HG02938 (cell line): Measurements from ENCODE around the gene TGM3.

Source experiments
- ATAC-seq: cut with Tn5 transposase; IDR thresholded peaks from one replicate; pipeline ENCODE4 v1.9.1; 2021; ENCODE audit warnings: mild to moderate bottlenecking, moderate library complexity; ENCODE audit not compliant: unreplicated experiment

Gene TGM3

GRCh38 chr20:2283706-2284423 lies 11.9 kb upstream of the TGM3 start:
- no peak for ATAC-seq

GRCh38 chr20:2285193-2285592 lies 10.6 kb upstream of the TGM3 start:
- ATAC-seq, result no peak

DNA sequence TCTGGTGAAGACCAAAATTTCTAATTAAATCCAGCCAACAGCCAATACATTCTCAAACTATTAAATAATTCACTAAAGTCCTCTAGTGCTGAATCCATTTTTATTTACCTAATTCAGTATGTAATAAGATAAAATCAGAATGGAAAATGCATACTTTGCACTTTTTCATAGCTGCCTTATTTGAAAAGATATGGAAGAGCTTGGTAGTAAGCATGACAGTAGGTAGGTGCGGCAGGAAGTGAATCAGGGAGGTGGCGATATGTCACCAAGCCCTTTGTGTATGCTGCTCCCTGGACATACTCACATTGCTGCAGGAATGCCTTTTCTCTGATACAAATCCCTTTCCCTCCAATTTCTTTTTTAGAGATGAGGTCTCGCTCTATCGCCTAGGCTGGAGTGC lies 10.2 kb upstream of the TGM3 start:
- no peak for ATAC-seq

DNA sequence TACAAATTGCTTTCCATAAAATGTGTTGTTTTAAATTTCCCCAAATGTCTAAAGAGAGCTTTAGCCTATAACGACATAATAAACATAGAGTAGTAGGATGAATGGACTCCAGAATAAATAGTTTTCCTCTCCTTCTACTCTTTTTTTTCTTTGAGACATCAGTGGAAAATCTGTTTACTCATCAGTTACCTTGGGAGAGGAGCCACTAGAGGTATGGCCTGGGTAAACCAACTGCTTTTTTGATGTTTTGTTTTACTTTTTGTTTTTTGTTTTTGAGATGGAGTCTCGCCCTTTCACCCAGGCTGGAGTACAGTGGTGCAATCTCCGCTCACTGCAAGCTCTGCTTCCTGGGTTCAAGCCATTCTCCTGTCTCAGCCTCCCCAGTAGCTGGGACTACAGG lies 8.3 kb upstream of the TGM3 start:
- no peak for ATAC-seq

GRCh38 chr20:2289475-2289874 lies 6.3 kb upstream of the TGM3 start:
- ATAC-seq, result no peak

DNA sequence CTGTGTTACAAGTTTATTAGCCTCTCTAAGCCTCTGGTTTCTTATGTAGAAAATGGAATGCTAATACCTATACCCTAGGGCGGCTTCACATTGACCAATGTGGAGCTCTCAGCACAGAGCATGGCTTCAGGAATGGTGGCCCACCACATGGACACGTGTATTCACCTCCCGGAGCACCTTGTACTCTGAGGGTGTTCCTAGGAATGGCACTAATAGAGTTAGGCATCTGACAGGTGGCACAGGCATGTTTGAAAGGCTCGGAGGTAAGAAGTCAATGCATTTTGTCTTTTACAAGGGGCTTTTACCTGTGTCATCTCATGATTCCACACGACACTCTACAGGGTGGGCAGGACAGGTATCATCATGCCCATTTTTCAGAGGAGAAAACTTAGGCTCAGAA lies 5.3 kb upstream of the TGM3 start:
- ATAC-seq, result no peak

GRCh38 chr20:2292416-2293110 lies 3.2 kb upstream of the TGM3 start:
- ATAC-seq, result no peak

- ATAC-seq, result no peak
These were observed 2.3 kb upstream of the TGM3 start for GRCh38 chr20:2293486-2293885.

- ATAC-seq, result no peak
These were observed 1.8 kb upstream of the TGM3 start for GRCh38 chr20:2293971-2294370.

DNA sequence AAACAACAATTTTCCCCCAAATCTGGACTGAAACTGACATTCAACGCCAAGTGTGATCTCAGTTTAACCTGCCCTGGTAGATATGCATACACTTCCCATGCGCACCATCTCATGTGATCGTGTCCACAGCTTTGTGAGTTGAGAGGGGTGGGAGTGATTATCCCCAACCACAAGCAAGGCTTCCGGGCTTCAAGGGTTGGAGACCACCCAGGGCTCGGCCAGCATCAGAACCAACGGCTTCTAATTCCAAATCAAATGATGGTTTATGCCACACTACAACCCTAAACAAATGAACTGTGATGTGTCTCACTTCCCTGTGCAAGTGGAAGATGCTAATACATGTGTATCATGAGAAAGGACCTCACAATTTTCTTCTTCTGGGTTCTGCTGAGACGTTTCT lies 515 bp upstream of the TGM3 start:
- no peak for ATAC-seq

- no peak for ATAC-seq
These were observed 939 bp downstream of the TGM3 start for GRCh38 chr20:2296524-2297356.

GRCh38 chr20:2297357-2297728 lies 1.5 kb downstream of the TGM3 start:
- no peak for ATAC-seq

GRCh38 chr20:2298116-2298515 lies 2.3 kb downstream of the TGM3 start:
- no peak for ATAC-seq

DNA sequence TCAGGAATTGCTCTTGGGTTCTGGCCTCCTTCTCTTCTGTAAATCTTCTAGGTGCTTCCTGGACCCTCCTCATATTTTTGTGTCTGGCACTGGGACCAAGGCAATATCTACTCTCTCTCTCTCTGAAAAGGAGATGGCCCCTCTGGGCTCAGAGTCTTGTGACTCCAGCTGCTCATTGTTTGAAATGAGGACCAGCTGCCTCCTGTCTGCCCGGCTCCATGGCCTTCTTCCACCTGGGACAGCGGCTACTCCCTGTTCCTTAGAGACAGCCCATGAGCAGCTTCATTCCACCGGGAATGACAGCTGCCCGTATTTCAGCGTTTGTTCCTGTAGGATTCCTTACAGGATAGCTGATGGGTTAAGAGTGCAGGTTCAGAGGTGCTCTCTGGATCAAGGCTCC lies 2.9 kb downstream of the TGM3 start:
- no peak for ATAC-seq

- no peak for ATAC-seq
These were observed 3.5 kb downstream of the TGM3 start for GRCh38 chr20:2299301-2299700.

GRCh38 chr20:2300002-2300401 lies 4.2 kb downstream of the TGM3 start:
- ATAC-seq, result no peak

DNA sequence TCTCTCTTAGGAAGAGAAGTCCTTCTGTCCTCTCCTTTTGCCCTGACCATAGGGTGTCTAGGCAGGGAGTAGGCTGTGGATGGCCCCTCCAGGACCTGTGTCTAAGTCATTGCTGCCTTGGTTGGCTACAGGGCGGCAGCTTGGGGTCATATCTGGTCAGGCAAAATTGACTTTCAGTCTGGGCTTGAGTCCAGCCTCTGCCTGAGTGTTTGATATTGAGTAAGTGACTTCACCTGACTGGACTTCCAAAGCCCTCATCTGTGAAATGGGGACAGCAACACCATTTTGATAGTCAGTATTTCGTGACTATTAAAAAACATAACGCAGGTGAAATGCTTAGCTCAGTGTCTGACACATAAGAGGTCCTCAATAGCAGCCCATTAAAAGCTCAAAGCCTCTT lies 4.6 kb downstream of the TGM3 start:
- ATAC-seq, result no peak

DNA sequence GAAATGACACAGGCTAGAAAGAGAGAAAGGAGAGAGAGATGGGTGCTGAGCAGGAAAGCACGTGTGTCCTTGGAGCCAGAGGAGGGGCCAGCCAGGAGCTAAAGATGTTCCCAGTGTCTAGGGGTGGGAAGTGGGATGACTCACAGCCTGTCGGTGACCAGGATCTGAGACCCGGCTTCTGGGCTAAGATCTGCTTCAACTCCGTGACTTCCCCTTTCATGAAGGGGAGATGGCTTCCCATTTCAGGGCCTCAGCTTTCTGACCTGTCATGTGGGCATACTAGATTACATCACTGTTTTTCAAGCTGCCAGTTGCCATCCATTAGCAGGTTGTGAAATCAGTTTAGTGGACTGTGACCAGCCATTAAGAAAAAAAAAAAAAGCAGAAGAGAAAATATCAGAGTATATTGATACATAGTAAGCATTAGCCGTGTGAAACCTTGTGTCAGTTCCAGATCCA lies 5.4 kb downstream of the TGM3 start:
- no peak for ATAC-seq

DNA sequence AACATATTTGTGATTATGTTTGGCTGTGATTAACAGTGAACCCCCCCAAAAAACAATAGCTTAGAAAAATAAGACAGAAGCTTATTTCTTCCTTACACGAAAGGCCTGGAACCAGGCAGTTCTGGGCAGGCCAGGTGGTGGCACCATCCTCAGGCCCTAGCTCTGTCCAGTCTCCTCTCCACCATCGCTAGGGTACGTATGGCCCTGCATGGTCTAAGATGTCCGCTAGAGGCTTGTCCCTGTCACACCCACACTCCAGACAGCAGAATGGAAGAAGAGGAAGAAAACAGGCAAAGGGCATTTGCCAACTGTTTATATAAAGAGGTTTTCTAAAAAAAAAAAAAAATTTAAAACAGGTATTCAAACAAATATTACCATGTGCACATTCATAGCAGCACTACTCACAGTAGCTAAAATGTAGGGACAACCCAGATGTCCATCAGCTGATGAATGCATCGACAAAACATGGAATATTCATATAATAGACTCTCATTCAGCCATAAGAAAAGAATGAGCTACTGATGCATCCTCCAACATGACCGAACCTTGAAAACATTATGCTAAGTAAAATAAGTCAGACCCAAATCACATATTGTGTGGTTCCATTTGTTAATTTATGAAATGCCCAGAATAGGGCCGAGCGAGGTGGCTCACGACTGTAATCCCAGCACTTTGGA lies 6.7 kb downstream of the TGM3 start:
- no peak for ATAC-seq

DNA sequence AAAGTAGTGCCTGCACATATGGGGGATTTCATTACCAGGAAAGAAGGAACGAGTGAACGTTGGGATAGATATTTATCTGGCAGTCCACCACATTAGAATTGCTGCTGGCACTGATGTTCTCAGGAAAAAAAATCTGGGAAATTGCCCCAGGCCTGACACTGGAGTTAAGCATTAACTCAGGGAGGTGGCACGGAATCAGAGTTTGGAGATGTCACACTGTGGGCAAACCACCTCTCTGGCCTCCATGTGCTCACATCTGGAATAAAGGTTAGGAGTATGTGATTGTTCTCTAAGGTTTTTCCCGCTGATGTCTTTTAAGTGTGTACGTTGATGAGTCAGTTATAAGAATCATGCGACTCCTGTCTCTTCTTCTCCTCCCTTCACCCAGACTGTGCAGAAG lies 7.9 kb downstream of the TGM3 start:
- no peak for ATAC-seq

DNA sequence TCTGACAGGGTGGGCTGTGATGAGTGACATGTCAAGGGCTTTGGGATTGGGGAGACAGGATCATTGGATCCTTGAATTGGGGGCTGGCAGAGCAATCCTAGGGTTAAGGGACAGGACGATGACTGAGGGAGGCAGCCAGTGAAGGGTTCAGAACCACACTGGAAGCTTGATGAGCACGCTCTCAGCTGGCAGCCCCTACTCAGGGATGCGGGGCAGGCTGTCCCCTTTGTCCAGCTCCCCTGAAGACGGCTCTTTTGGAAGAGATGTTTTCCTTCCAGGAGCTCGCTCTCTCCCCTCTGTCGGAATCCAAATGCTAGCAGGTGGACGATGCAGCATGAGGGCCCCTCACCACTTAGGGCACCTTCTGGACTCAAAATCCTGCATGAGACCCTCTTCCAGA lies 8.4 kb downstream of the TGM3 start:
- no peak for ATAC-seq
